Measurements from ENCODE around the gene TRNP1.

TRNP1 gene

DNA sequence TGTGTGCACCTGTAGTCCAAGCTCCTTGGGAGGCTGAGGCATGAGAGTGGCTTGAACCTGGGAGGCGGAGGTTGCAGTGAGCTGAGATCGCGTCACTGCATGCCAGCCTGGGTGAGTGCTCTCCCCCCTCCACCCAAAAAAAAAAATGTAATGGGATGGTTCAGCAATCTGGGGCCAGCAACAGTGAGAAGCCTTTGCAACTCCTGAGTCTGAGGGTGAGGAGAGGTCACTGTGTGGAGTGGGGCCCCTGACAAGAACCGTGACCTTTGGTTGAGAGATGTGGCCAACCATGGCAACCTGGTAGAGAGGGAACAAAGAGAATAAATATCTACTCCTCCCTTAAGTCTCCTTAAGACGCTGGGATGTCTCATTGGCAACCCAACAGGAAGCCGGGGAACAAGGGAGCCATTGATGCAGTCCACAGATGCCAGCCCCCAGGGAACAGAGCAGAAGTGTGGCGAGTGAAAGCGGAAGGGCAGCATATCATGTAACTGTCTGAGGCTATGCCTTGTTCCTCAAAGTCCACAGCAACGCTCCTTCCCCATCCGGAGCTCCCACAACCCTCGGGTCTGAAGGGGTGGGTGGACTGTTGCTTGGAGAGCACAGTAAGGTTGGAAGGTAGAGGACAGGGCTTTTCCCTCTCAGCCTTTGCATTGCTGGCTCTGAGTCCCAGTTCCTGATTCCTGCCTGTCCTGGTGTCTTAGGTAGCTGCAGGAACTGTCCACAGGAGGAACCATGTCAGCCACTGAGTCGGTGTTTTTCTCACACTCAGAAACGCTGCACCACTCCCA, 8.3 kb downstream of the TRNP1 start:
- DNase-seq (ENCODE audit: low spot score), result no peak

GRCh38 chr1:27003745-27004470, 10.4 kb downstream of the TRNP1 start:
- DNase-seq (ENCODE audit: low spot score), result no peak

DNA sequence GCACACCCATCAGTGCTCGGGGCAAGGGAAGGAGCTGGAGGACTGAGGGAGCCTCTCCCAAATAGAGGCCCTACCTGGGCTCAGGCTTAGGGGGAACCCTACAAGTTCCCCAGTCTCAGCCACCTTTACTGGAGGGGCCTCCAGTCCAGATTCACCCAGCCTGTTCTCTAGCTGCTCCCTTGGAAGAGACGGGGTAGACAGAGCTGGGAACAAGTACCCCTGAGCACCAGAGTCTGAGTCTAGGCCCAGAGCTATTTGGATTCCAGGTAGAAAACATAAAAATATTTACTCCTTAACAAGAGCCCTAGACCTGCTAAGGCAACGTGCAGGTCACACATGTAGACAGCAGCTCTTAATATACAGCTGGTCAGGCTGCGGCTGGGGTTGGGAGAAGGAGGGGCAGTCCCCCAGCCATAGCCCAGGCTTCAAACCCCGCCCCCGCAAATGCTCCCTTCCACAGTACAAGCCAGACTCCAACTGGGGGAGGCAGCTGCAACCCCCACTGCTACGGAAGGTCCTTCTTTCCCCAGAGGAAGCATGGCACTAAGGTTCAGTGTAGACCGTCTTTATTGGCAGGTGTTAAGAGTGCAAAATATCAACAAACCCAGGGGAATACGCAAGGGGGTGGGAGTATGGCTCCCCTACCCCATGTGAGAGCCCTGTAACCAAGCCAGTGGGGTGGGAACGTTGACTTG, 11.1 kb downstream of the TRNP1 start:
- DNase-seq (ENCODE audit: low spot score), result no peak

DNA sequence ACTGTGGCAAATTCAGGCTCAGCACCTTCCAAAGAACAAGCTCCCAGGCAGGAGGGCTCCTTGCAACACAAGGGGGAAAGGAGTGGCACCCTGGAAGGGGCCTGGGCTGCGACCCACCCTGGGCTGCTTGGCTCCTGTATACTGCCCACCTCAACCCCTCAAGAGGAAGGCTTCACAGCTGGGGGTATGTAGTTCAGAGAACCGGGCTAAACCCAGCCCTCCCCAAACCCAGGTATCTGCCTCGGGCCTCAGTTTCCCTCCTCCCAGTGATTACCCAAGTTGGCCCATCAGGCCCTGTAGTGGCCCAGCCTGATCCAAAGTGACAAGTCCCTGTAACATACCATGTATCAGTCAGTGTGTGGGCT, 11.7 kb downstream of the TRNP1 start:
- no peak for DNase-seq (ENCODE audit: low spot score)

- DNase-seq (ENCODE audit: low spot score), result no peak
These were observed 12.4 kb downstream of the TRNP1 start for GRCh38 chr1:27005648-27006496.

DNA sequence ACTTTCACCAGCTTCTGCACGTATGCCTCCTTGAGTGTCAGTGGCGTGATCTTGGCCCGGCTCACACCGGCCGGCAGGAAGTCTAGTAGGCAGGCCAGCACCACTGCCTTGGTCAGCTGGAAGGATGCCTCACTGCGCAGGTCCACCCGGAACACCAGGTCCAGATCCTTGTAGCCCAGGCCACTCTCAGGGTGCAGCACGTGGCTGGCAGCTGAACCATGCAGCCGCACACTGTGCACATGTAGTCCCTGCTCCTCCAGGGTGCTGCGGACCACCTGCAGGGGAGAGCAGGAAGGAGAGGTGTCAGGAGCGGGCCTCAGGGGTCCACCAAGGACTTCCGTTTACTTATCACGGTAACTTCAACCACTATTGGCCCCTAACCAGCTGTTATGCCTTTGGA, 13.2 kb downstream of the TRNP1 start:
- DNase-seq (ENCODE audit: low spot score), result no peak

DNA sequence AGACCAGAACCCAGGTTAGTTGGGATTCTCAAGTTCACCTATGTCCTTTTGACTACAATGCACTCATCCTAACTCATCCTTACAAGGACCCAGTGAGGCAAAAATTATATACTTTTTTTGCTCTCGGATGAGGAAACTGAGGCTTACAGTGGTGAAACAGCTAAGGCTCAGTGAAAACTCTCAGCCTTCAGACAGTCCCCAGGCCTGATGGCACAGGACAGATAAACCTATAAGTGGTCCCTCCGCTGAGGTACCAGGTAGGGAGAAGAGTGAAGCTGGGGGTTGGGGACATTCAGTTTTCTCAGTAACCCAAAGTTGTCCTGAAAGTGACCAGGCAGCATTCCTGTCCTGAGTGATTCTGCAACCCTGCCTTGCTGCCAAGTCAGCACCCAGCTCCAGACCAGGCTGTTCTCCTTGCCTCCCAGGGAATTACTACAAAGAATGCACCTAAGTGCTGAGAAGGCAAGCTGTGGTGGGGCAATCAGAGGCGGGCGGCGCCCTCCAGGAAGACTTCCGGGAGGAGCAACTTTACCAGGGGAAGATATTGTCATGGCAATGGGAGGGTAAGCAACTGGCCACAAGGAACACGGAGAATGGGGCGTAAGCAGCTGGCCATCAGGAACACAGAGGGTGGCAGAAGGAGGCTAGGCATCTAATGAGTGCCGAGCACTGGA, 14.6 kb downstream of the TRNP1 start:
- no peak for DNase-seq (ENCODE audit: low spot score)

GRCh38 chr1:27009601-27010197, 16.2 kb downstream of the TRNP1 start:
- DNase-seq (ENCODE audit: low spot score), result no peak

DNA sequence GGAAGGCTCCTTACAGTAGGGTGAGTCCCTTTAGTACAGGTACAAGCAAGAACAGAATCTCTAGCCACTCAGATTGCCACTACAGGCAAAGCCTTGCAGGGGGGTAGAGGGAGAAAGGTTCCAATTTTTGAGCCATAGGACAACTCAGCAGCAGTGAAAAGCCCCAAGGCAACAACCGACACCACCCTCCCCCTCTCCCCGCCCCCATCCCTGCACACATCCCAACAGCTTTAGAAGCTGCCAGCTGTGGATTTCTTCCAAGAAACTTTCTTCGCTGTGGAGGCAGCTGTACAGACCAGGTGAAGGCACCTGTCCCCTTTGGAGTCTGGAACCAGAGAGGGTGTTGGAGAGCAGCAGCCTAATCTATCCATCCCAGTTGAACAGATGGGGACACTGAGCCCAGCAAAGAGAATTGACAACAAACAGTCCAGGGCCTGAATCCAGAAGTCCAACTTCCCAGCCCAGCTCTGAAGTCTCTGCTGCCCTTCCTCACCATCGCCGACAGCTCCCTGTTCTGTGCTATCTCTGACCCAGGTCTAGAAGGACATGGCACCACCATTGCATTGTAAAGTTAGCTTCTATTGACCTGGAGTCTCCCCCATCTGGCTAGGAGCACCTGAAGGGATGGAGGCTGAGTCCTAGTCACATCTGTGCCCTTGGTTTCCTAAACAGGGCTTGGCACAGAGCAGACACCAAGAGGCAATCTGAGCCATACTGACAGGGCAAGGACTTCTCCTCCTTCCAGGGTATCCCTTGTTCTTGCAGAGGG, 16.9 kb downstream of the TRNP1 start:
- no peak for DNase-seq (ENCODE audit: low spot score)

DNA sequence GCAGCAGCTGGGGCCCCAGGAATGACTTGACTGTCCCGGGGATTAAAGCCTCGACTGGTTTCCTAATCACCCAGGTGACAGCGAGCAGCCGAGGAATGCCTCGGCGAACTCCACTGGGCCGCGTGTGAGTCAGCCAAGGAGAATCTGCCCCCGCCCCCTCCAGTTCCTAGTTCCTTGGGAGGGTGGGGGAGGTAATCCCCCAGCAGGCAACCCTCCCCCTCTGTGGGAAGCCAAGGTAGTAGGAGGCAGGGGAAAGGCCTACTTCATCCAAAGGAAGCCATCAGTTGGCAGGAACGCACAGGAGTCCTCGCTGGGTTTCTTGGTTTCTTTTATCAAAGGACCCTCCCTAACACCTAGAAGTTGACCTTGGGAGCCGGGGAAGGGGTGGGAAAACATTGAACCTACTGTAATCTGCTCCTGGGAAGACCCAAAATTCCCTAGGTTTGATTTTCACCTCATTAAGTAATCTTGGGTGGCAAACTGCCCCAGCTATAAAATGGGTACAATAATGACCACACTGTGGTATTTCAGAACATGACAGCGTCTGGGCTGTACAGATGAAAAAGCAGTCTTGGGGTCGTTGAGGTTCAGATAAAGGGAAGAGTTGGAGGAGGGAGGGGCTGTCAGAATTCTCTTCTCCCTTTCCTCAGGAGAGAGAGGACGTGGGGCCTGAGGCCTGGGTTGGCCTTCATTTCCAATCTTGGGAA, 17.7 kb downstream of the TRNP1 start:
- DNase-seq (ENCODE audit: low spot score), result peak; percentile 87

DNA sequence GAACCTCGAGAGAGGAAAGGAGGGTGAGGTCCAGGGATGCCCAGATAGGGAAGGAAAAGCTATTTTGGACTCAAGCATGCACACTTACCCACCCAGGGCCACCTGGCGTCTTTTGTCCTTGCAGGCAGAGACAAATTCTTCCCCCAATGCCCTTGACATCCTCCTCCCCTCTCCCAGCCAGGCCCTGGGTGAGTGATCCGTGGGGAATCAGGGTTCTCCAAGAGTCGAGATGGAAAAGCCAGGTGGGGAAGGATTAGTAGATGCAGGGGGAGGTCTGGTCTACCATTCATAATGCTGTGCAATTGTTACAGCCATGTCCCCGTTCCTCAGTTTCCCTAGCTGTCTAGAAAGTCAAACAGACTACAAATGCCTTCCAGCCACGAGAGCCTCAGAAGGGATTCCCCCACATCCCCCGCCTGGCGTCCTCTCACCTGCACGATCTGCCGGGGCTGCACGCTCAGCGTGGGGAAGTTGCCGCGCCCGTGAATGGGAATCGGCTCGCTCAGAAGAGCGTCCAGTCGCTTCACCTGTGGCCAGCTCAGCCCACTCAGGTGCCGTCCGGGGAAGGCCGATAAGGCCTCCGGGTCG, 18.6 kb downstream of the TRNP1 start:
- DNase-seq (ENCODE audit: low spot score), result no peak

DNA sequence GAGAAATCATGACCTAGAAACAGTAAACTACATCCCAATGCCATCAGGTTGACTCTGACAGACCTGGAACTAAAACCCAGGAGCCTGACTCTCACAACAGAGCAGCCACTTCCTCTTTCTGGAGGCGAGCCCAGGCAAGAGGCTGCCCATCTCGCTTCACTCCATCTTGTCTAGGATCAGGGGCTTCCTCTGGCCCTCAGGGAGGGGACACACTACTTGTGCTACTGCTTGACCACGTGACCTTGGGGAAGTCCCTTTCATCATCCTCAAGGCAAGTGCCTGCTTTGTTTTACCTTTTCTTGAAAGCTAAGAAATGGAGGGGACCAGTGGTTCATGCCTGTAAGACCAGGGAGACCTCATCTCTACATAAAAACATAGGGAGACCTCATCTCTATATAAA, 21.8 kb downstream of the TRNP1 start:
- no peak for DNase-seq (ENCODE audit: low spot score)

DNA sequence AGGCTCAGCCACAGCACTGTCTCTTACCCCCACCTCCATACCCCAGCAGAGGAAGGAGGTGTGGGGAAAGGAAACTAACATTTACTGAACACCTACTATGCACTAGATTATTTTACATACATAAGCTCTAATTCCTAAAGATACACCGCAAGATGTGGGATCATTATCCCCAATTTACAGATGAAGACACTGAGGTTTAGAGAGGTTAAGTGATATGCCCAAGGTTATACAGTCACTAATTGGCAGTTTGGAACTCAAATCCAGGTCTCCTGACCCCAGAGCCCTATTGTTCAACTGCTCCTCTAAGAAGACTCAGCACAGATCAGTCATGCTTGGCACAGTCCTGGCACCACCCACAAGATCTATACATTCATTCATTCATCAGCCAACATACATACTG, 22.9 kb downstream of the TRNP1 start:
- DNase-seq (ENCODE audit: low spot score), result no peak

- DNase-seq (ENCODE audit: low spot score), result no peak
These were observed 23.7 kb downstream of the TRNP1 start for GRCh38 chr1:27017207-27017606.

DNA sequence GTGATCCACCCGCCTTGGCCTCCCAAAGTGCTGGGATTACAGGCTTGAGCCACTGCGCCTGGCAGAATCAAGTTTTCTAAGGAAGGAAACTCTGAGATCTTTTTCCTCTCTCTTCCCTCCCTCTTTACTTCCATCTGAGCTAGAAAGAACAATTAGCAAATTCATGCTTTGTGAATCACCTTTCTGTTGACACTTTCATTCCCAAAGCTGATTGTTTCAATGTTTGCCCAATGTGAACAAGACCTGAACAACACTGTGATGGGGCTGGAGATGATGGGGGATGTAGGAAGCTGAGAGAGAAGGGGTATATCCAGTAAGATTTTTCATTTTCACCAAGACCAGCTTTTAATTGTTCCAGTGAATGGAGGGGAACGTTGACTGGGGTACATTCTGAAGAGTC, 24.8 kb downstream of the TRNP1 start:
- no peak for DNase-seq (ENCODE audit: low spot score)

DNA sequence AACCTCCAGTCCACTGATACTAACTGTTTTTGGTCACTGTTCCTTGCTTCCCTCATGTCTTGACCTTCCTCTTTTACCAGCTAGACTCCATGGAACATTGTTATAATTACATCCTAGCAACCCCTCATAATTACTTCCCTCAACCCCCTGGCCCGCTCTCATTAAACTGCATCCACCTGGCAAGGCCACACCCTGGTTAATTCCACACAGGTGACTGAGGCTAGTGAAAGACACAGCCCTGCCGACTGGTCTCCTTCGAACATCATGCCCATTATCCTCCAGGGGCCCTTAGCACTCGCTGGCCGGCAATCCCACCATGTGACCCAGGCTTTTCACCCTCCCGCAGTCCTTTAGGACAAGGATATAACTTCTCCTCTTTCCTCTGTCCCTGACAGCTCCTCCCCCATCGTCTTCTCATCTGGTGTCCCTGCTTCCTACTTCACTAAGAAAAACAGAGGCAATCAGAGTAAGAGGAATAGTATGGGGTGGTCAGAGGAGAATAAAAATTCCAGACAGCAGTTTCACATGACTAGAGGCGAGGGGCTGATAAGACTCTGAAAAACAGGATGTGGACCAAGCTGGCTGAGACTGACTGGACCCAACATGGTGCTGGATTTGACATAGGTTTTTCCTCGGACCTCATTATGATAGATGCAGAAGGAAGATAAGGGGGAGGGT, 28.0 kb downstream of the TRNP1 start:
- DNase-seq (ENCODE audit: low spot score), result no peak

GRCh38 chr1:27025718-27026117, 32.2 kb downstream of the TRNP1 start:
- no peak for DNase-seq (ENCODE audit: low spot score)

DNA sequence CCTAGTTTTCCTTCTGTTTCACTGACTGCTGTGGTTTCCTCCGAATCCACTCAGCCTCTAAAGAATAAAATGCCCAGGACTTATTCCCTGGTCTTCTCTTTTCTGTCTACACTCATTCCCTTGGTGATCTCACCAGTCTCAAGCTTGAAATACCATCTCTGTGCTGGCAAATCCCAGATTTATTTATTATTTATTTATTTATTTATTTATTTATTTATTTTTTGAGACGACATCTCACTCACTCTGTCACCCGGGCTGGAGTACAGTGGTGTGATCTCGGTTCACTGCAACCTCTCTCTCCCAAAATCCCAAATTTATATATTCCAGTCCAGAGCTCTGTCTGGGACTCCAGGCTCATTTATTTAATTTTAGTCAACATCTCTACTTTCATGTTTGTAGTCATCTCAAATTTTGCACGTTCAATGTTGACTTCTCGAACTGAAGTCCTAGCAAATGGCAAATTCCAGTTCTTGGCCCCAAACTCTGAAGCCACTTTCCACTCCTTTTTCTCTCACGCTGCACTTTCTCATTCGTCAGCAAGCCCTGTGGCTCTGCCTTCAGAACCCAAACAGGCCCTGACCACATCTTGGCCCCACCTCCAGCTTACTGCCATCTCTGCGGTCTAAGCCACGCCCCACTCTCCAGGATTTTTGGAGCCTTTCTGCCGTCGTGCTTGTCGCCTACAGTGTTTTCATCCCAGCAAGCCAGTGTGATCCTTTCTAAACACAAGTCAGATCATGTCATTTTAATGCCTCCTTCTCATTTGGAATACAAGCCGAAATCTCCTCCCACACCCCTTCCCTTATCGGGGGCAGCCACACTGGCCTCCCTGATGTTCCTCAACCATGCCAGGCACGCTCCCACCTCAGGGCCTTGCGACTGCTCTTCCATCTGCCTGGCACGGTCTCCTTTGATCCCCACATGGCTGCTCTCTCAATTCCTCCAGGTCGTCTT, 33.4 kb downstream of the TRNP1 start:
- DNase-seq (ENCODE audit: low spot score), result peak; percentile 72

All from GM03348 (cell line).